Measurements from ENCODE around the gene CELSR2. TPM values are rescaled to one million over a fixed set of nuclear protein-coding genes. Genes with fewer than 3 reads are reported as not detected.

CELSR2 gene
- total RNA-seq, 6 experiments from 2014 or later, result 1.3 to 3.3 (median 3.0) TPM

DNA sequence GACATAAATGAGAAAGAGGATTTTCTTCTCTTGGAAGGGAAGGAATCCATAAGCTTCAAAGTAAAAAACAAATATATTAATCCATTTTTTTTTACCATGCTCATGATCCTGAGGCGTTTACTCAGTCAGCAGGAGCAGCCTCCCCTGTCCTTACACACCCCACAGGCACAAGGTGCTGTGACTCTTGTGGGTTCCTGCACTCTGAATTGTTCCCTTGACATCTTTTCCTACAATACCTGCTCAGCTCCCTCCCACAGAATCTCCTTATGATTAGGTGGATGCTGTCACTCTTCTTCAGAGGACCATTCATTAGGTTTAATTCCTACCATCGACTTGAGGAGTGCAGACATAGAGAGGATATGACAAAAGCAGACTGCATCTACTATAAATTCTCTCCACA is 43.7 kb downstream of the CELSR2 start:
- WGBS (ENCODE audit: insufficient coverage, low coverage, low lambda C conversion rate, missing lambda C conversion rate), result 88% methylated on average over 2 of the region's 2 CpGs
- intact Hi-C loops (cut with DNase I), result no loop called here

DNA sequence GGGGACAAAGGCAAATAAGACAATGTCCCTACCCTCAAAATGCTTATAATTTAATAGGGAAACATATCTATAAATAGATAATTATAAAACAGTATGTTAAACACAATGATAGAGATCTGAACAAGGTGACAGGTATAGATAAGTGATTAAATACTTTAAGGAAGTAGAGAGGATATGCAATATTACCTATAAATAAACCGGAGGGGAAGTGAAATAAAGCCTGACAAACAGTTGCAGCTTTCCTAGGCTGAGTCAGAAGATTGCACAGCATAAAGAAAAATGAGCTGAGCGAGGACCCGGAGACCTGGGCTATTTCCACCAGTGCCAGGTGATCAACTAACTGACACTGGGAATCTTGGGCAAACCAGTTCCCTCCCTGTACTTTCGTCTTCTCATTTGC is 45.1 kb downstream of the CELSR2 start:
- intact Hi-C loops (cut with DNase I), result no loop called here
- Histone ChIP-seq H3K27ac (no peak overlapping the region), H3K36me3 (no peaks in the 10 kb centered on the region), H3K4me1 (no peaks in the 10 kb centered on the region), H3K27me3 (no peaks in the 10 kb centered on the region), H3K4me3 (no peak overlapping the region), H3K9me3 (no peaks in the 10 kb centered on the region)
- DNase-seq, result no peak
- ATAC-seq, result no peak
- TF ChIP-seq POLR2A (IDR thresholded peaks at IDR 0.05), result no peak
- TF ChIP-seq, protein P1, sequence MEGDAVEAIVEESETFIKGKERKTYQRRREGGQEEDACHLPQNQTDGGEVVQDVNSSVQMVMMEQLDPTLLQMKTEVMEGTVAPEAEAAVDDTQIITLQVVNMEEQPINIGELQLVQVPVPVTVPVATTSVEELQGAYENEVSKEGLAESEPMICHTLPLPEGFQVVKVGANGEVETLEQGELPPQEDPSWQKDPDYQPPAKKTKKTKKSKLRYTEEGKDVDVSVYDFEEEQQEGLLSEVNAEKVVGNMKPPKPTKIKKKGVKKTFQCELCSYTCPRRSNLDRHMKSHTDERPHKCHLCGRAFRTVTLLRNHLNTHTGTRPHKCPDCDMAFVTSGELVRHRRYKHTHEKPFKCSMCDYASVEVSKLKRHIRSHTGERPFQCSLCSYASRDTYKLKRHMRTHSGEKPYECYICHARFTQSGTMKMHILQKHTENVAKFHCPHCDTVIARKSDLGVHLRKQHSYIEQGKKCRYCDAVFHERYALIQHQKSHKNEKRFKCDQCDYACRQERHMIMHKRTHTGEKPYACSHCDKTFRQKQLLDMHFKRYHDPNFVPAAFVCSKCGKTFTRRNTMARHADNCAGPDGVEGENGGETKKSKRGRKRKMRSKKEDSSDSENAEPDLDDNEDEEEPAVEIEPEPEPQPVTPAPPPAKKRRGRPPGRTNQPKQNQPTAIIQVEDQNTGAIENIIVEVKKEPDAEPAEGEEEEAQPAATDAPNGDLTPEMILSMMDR (IDR thresholded peaks at IDR 0.05), result no peak
- 30% methylated on average over 4 of the region's 4 CpGs for WGBS (ENCODE audit: insufficient coverage, low coverage, low lambda C conversion rate, missing lambda C conversion rate)

More for the DNA sequence above, 43.7 kb downstream of the CELSR2 start:
- no peak for TF ChIP-seq POLR2A (IDR thresholded peaks at IDR 0.05)
- TF ChIP-seq, protein P1 (IDR thresholded peaks at IDR 0.05), result no peak
- no peaks in the 10 kb centered on the region for H3K36me3 ChIP-seq
- no peaks in the 10 kb centered on the region for H3K9me3 ChIP-seq
- H3K4me1 ChIP-seq, result no peaks in the 10 kb centered on the region
- no peak for DNase-seq
- H3K4me3 ChIP-seq, result no peak overlapping the region
- H3K27ac ChIP-seq, result no peak overlapping the region
- no peak for ATAC-seq
- H3K27me3 ChIP-seq, result no peaks in the 10 kb centered on the region

DNA sequence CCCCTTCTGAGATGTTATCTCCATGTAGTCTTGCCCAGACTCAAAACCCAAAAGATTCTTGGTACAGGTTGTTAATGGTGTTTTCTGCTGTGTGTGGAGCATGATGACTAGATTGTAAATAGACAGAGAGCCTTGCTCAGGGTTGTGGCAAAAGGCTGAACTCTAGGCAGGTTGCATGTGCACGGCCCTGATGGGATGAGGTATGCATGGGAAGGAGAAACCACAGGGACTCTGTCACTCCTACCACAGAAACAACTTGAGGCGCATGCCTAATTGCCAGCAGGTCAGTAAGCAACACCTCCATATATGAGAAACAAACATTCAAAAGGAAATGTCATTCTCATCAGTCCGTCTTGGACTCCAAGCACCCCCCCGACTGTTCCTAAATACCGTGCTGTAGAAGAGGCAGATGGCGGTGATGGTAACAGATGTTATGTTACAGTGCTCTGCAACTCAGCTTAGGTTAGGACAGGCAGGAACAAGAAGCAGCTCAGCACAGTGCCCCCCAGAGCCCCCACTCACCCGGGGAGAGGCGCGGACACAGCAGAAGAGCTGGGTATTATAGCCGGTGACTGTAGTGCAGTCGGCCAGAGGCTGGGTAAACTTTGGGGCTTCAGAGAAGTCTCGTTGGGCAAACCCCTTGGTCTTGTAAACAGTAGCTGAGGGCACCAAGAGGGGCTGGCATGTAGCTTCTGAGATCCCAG is 46.5 kb downstream of the CELSR2 start:
- H3K4me3 ChIP-seq, result no peak overlapping the region
- DNase-seq, result no peak
- H3K27me3 ChIP-seq, result no peaks in the 10 kb centered on the region
- intact Hi-C loops (cut with DNase I), result no loop called here
- TF ChIP-seq, protein P1 (IDR thresholded peaks at IDR 0.05), result no peak
- TF ChIP-seq POLR2A (IDR thresholded peaks at IDR 0.05), result no peak
- 90% methylated on average over 2 of the region's 12 CpGs for WGBS (ENCODE audit: insufficient coverage, low coverage, low lambda C conversion rate, missing lambda C conversion rate)
- H3K27ac ChIP-seq, result no peak overlapping the region
- no peaks in the 10 kb centered on the region for H3K9me3 ChIP-seq
- no peak for ATAC-seq
- H3K4me1 ChIP-seq, result no peaks in the 10 kb centered on the region
- no peaks in the 10 kb centered on the region for H3K36me3 ChIP-seq

DNA sequence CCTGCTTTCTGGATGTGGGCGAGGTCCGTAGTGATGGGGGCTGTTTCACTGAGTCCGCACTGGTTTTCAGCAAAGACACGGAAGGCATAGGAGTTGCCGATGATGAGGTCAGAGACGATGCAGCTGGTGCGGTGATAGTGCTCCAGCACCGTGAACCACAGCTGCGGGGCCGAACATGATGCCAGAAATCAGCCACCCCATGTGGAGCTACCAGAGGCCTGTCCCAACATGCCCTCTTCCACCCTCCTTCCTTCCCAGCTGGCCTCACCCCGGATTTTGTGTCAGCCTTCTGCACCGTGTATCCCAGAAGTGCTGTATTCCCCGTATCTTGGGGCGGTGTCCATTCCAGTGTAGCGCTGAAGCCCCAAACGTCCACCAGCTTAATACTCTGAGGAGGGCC is 47.4 kb downstream of the CELSR2 start:
- no peak overlapping the region for H3K27ac ChIP-seq
- 96% methylated on average over 3 of the region's 16 CpGs for WGBS (ENCODE audit: insufficient coverage, low coverage, low lambda C conversion rate, missing lambda C conversion rate)
- no peaks in the 10 kb centered on the region for H3K27me3 ChIP-seq
- H3K4me3 ChIP-seq, result no peak overlapping the region
- H3K4me1 ChIP-seq, result no peaks in the 10 kb centered on the region
- ATAC-seq, result no peak
- intact Hi-C loops (cut with DNase I), result no loop called here
- no peak for DNase-seq
- H3K9me3 ChIP-seq, result no peaks in the 10 kb centered on the region
- H3K36me3 ChIP-seq, result no peaks in the 10 kb centered on the region
- TF ChIP-seq POLR2A (IDR thresholded peaks at IDR 0.05), result no peak
- TF ChIP-seq, protein P1 (IDR thresholded peaks at IDR 0.05), result no peak

All from right lobe of liver (tissue), 6 donors.